Activated T-cell treated with anti-CD3 and anti-CD28 coated beads for 24 hours (primary cell): Measurements from ENCODE around the gene ADAT3.
"Not testable (repeated sequence)": the region's sequence is repeated elsewhere in the genome, so short reads cannot be mapped to it uniquely, and the experiment has no call there.

ENCODE experiments used
- DNase-seq: peaks from one replicate; pipeline ENCODE4 v3.0.0-alpha.2; 2020; ENCODE audit warnings: low read depth

Gene ADAT3

DNA sequence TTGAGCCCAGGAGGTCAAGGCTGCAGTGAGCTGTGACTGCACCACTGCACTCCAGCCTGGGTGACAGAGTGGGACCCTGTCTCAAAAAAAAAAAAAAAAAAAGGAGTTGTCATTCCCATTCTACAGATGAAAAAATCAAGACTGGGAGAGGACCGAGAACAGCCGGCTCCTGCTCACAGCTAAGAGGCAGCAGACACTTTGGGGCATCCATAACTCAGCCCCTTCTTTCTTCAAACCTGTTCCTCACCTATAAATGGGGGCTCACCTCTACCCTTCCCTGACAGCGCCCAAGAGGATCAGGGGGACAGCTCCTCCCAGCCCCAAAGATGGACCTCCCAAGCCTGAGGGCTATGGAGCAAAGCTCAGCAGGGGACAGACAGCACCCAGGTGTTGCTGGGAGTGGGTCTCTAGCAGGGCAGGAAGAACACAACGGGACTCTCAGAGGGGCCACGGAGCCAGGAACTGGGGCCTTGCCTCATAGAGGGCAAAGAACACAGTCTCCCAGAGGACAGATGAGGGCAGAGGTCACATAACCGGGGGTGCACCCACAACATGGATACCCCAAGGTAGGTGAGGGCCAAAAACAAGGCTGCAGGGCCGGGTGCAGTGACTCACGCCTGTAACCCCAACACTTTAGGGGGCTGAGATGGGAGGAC is 38.4 kb upstream of the ADAT3 start:
- no peak for DNase-seq

DNA sequence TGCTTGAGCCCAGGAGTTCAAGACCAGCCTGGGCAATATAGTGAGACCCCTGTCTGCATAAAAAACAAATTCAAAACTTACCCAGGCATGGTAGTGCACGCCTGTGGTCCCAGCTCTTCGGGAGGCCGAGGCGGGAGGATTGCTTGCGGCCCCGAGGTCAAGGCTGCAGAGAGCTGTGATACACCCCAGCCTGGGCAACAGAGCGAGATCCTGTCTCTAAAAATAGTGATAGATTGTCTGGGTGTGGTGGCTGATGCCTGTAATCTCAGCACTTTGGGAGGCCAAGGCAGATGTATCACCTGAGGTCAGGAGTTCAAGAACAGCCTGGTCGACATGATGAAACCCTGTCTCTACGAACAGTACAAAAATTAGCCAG is 37.9 kb upstream of the ADAT3 start:
- no peak for DNase-seq

DNA sequence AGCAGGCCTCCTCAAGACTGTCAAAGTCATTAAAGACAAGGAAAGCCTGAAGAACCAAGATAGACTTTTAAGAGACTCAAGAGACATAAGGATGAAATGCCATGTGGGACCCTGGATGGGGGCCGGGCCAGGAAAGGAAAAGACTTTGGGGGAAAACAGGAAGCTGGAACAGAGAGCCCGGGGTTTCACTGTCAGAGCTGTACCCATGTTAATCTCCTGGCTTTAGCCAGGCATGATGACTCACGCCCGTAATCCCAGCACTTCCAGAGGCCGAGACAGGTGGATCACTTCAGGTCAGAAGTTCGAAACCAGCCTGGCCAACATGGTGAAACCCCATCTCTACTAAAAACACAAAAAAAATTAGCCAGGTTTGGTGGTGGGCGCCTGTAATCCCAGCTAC is 36.2 kb upstream of the ADAT3 start:
- DNase-seq, result no peak

DNA sequence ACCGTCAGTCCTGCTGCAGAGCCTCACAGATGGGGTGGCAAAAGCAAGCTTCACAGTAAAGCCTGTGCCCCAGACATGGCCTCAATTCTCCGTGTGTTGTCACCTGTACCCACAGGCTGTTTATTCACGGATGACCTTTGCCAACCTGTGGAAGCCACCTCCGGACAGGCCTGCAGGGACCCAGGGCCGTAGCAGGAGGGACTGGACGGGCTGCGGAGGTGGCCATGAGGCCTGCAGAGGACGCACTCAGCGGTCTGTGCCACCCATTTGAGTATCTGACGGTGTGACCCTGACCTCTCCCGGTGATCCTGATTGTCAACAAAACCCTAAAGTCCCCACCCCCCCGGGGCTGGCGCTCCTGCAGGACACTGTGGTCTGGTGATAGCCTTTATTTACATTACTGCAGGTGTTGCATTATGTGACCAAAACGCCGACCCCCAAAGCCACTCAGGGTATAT is 34.0 kb upstream of the ADAT3 start:
- DNase-seq, result no peak

DNA sequence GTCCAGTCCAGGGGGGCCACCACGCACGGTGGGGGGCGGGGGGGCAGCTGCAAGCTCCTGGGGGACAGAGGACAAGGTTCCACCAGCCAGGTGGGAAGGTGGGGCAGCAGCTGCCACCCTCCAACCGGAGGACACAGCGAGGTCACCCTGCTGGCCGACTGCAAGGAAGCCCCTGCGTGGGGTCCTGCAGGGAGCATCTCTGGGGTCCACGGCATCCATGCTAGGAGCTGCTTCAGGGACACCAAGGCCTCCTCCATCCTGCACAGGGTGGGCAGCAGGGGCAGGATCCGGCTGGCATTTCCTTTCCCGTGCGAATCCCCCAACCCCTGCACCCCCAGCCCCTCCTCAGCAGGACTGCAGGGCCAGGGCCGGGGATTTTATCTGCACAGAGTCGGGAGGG is 33.6 kb upstream of the ADAT3 start:
- no peak for DNase-seq

DNA sequence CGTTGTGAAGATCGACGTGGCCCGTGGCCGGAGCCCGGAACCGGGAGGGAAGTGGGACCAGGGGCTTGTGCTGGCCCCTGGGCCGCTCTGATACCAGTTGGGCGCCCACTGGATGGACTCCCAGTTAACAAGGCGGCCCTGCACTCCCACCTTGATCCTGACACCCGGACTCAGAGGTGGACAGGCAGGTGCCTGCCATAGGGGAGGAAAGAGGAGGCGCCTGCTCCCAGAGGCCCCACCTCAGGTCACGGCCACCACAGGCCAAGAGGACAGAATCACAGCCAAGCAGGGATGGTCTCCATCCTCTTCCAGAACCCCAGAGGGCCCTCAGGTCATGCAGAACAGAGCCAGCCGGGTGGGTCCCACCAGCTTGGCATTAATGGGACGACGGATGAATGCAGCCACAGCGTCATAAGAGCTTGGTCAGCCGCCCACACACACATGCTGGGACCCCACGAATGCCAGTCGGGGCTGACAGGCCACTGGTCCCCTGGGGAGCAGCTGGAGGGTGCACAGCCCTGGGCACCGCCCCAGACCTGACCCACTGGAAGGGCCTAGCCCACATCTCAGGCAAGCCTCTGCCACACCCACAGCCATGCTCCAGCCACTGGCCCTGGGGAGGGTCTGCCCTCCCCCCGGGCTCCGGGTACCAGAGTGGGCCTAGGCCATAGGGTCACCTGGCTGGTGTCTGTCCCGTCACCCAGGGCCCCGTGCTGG is 32.2 kb upstream of the ADAT3 start:
- DNase-seq, result no peak

DNA sequence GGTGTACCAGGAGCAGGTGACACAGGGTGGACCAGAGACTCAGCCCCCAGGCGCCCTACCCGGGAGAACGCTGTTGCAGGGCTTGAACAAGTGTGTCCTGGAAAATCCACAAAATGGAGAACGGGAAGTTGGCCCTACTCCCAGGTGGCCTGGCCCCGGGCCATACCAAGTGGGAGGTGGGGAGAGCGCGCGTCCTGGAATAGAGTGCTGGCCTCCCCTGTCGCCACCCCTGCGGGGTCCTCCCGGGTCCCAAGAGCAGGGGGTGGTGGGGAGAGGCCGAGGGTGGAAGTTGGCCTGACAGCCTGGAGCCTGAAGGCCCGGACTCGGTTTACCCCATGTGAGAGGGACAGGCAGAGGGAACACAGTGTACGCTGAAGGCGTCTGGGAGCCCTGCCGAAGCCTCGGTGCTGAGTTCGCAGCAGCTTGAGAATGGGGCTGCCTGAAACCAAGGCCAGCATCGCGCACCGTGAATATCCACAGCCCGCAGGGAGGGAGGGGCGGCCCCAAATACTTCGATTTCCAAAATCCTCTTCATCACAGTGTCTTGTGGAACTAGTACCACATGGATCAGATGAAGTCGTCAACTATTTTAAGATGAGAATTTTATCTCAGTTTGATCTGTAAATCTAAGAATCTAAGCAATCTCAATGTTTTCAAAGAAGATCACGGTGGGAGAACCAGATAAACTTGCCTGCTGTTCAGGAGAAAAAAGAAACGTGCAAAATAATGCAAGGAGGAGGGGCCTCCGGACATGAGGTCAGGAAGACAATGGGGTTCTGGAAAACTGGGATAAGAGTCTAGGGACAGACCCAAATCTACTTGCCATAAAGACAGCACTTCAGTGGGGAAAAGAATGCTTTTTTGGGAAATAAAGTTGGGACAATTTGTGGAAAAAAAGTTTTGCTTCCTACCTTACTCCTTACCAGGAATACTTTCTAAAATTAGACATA is 31.4 kb upstream of the ADAT3 start:
- no peak for DNase-seq

DNA sequence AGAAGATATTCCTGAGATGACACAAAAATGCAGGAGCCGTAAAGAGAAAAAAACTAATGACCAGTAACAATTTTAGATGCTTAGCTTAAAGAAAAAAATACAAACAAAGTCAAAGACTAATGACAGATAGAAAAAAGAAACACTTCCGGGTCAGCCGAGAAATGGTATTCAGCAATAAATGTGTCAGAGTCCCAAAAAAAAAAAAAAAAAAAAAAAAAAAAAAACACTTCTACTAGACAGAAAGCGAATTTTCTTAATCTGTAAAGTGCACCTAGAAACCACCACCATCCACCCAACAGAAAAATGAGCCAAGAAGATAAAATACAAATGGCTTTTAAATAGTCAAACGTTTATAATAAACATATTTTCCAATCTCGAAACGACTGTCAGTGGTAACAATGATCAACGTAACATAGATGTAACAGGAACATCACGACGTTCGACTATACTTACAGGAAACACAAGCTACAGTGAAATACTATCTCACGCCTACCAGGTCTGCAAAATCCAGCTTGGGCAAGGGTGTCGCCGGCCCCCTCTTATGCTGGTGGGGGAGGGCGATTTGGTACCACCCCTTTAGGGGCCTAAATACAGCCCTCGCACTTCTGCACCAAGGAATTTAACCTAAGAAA is 30.5 kb upstream of the ADAT3 start:
- no peak for DNase-seq

DNA sequence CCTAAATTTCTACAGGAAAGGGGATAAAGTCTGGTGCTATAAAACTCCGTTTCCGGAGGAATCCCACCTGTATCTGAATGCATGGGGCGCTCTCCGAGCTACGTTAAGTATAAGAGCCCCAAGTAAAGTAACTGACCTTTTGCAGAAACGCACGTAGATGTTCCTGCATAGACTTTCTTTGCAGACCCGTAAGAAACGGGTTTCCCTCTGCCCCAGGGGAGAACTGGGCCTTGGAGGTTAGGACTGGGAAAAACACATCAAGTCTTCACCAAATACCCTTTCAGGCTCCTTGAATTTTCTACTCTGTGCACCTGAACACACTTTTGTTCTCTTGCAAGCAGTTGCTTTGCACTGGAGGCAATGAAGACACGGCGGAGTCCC is 29.9 kb upstream of the ADAT3 start:
- not testable (repeated sequence) for DNase-seq

DNA sequence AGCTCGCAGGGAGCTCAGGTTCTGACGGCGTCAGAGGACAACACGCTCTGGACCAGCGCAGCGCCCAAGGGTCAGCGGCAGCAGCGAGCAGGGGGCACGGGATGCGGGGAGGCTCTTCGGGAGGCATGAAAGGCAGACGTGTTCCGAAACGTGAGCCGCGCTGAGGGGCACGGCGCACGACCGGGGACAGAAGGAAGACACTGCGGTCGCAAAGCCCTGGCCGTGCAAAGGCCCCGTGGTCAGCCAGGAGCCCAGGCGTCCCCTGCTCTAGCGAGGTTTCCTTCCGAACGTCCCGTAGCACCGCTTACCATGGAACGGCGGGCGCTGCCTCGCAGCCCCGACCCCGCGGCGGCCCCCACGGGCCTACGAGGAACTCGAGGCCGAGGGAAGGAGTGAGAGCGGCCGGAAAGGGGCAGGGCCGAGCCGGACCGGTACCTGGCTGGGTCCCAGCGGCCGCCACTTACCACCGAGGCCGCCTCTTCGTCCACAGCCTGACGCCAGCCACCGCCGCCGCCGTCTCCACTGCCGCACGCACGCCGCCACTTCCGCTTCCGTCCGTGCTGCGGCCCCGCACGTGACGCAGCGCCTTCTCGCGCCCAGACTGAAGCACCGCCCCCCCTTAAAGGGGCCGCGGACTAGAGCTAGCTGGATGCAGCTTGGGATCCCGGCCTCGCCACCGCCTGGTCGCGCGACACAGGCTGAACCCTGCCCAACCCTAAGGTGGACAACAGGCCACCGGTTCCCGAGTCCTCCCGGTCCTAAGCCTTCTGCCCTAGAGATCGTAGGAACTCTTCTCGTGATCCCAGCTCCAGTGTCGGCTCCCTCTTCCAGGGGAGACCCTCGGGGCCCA is 29.3 kb upstream of the ADAT3 start:
- peak; percentile 86 for DNase-seq

DNA sequence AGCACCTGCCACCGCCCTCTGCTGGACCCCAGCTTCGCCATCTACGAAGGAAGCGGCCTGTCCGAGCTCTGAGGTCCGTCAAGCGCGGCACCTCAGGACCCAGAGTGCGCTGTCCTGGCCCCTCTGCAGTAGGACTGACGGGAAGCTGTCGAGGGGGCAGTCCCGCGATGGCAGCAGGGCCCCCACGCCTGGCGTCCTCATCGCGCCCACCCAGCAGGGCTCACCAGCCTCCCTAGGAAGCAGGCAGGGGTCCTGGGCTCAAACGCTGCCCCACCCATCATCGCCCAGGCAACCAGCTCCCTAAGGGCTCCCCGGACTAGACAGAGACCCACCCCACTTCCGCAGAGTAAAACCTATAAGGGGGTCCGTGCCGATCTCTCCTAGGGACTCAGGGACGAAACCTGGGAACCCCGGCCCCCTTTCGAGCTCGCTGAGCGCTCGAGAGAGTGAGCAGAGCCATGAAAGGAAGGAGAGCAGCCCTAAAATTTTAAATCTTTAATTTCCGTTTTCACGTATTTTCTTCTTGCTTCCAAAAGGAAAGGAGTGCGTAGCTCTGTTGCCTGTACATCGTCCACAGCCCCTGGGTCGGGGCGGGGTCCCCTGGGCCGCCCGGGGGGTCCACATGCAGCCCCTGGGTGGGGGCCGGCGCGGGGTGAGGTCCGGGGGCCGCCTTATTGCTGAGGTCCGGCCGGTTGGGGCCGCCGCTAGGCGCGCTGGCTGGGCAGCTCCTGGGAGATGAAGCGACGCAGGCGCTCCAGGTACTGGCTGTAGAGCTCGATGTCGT is 28.5 kb upstream of the ADAT3 start:
- DNase-seq, result not testable (repeated sequence)

DNA sequence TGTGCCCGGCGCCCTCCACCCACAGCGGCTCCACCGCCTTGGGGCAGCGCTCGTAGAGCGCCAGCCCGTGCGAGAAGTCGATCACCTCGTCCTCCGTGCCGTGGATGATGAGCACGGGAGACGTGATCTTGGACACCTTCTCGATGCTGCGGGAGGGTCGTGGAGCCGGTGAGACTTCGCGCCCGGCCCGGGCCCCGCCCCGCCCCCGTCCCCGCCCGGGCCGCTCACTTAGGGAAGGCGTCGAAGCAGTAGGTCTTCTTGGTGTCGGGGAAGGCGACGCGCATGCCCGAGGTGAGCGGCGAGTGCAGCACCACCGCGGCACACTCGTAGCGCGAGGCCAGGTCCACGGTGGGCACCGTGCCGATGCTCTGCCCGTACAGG is 27.9 kb upstream of the ADAT3 start:
- not testable (repeated sequence) for DNase-seq

DNA sequence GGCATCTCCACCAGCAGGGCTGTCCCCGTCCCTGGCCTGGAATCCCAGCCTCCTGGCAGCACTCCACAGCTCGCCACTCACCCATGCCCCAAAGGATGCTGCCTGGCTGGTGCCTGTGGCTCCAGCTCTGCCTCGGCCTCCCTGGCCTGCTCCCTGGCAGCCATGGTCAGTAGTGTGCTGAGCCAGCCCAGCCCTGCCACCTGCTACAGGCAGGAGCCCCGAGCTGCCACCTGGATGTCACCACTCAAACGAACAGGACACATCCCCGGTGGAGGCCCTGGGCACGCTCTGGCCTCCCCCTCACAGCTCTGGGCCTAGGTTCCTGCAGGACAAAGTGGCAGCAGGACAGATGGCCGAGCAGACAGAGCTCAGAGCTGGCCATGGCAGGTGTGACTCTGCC is 26.6 kb upstream of the ADAT3 start:
- DNase-seq, result not testable (repeated sequence)

DNA sequence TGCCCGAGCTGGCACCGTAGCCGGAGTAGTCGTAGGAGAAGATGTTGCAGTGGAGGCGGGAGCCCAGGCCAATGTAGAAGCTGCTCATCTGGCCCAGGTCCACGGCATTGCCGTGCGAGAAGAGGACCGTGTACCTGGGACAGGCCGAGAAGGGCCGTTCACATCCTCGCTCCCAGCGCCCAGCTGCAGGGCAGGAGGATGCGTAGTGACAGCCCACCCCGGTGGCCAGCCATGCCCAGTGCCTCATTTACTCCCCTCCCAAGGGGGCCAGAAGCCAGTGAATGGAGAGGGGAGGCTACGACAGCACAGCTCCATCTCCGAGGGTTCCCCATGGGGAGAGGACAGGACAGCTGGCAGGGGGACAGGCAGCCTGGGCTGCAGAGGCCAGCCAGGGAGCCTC is 25.2 kb upstream of the ADAT3 start:
- DNase-seq, result not testable (repeated sequence)

DNA sequence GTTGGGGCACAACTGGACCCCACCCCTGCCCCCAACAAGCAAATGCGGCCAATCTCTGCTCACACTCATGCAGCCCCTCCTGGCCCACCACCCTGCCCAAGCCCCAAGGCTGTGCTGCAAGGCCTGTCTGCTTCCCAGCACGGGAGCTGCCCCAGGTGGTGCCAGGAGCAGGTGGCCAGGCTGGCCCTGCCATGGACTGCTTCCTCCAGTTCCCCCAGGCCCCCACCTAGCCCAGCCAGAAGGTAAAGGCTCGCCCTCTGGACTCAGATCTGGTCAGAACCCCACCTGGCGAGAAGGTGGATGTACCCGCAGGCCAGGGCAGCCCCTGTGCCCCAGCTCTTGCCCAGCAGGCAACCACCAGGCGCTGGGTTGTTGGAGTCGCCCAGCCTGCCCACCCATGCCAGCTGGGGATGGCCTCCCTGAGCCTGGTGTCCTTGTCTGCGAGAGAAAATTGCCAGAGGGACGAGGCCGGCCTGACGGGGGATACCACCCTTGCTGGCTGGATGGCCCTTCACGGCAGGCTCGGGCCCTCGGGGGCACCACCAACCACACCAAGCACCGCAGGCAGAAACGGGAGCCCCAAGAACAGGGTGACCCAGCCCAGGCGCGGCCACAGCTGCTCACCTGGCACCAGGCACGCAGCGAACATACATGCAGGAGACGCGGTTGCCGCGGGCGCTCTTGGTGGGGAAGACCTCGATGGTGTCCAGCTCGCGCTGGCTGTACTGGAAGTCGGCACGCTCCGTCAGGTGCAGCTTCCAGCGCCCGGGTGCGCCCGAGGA is 24.4 kb upstream of the ADAT3 start:
- DNase-seq, result no peak

DNA sequence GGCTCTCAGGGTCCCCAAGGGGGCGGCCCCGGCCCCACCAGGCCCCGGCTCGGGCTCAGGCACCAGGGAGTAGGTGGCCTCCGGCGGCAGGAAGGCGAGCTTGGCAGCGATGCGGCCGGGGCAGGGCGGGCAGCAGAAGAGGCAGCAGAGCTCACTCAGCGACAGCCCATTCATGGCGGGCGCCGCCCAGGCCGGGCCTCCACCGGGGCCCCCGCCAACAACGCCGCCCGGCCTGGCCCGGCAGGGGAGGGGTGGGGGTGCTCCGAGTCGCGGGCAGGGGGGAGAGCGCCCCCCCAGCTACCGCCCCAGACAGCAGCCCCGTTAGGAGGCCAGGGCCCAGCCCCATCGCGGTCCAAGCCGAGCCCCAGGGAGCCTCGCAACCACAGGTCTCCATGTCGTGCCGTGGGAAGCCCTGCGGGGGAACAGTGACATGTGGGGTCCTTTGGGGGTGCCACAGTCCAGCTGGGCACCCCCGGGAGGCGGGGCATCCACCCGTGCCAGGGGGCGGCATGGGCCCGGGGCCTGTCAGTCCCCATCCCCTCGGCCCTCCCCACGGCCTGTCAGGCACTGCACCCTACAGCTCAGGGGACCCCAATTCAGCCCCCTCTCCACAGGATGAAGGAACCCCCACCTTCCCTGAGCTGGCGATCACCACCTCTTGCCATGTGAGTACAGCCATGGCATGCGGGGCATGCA is 23.7 kb upstream of the ADAT3 start:
- DNase-seq, result not testable (repeated sequence)

DNA sequence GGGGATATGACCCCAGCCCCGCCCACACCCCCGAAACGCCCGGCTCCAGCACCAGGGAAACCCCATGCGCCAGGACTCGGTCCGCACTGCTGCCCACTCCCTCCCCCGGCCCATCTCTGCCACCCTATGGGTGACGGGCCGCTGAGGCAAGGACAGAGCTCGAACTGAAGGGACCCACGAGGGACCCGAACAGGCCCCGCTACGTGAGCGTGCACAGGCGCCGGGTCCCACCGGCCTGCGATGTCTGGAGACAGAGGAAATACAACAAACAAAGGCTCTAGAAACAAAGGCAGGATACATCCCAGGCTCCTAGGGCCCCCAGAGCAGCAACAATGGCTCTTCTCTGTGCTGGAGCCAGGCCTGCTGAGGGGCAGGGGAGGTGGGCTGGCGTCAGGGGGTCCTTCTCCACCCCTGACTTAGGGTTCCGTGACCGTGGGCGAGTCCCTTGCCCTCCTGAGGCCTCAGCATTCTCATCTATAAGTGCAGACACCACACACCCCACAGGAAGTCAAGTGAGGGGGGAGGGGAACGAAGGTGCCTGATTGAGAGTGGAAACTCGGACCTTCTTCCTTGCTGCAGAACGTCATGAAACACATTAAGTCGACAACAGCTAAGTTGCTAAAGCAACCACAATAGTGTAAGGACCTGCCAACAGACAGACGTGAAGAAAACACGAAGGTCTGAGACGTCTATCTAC is 23.0 kb upstream of the ADAT3 start:
- DNase-seq, result peak; percentile 67
